Fibroblast of skin of right quadriceps (primary cell): ENCODE data around the gene FOXD2.

Experiments used
- DNase-seq: peaks from one replicate; pipeline ENCODE4 v3.0.0-alpha.2; 2013

FOXD2 gene

GRCh38 chr1:47417170-47418044, 20.4 kb upstream of the FOXD2 start:
- DNase-seq = no peak

- no peak for DNase-seq
These were observed 19.7 kb upstream of the FOXD2 start for GRCh38 chr1:47418122-47418521.

- DNase-seq = no peak
These were observed 19.0 kb upstream of the FOXD2 start for GRCh38 chr1:47418681-47419325.

- no peak for DNase-seq
These were observed 17.3 kb upstream of the FOXD2 start for GRCh38 chr1:47420547-47420946.

GRCh38 chr1:47423872-47424271, 14.0 kb upstream of the FOXD2 start:
- no peak for DNase-seq

- DNase-seq = peak; percentile 65
These were observed 13.4 kb upstream of the FOXD2 start for GRCh38 chr1:47424336-47424982.

- DNase-seq = peak; percentile 73
These were observed 6.3 kb upstream of the FOXD2 start for GRCh38 chr1:47431534-47431933.

GRCh38 chr1:47432071-47433036, 5.5 kb upstream of the FOXD2 start:
- DNase-seq = peak; percentile 72

- no peak for DNase-seq
These were observed 4.8 kb upstream of the FOXD2 start for GRCh38 chr1:47433037-47433421.

- DNase-seq = no peak
These were observed 4.3 kb upstream of the FOXD2 start for GRCh38 chr1:47433477-47434050.

GRCh38 chr1:47434051-47434842, 3.6 kb upstream of the FOXD2 start:
- DNase-seq = peak; percentile 48

- DNase-seq = no peak
These were observed 2.1 kb upstream of the FOXD2 start for GRCh38 chr1:47435506-47436303.

GRCh38 chr1:47436304-47436978, 1.4 kb upstream of the FOXD2 start:
- DNase-seq = peak; percentile 45

- DNase-seq = no peak
These were observed 831 bp upstream of the FOXD2 start for GRCh38 chr1:47436979-47437446.

GRCh38 chr1:47438165-47439016, 547 bp downstream of the FOXD2 start:
- no peak for DNase-seq

GRCh38 chr1:47439017-47439818, 1.4 kb downstream of the FOXD2 start:
- no peak for DNase-seq

- no peak for DNase-seq
These were observed 2.2 kb downstream of the FOXD2 start for GRCh38 chr1:47439819-47440598.
